ENCODE measurements around the gene PIGQ. TPM values are rescaled to one million over a fixed set of nuclear protein-coding genes. Genes with fewer than 3 reads are reported as not detected.

The PIGQ gene
- total RNA-seq, 2 donors from 2014 or later, result 25.6 to 32.4 TPM

Other genes with a start within 250 kb of the PIGQ start
- 10 to 100 TPM; 38.9 to 42.5 TPM for gene AXIN1, start 217.2 kb upstream of the PIGQ start, total RNA-seq
- gene MRPL28, start 199.4 kb upstream of the PIGQ start, total RNA-seq, result 10 to 100 TPM; 25.2 to 25.9 TPM
- gene PGAP6, start 188.0 kb upstream of the PIGQ start, total RNA-seq, result 100 to 1,000 TPM in 1 of 2 donors, 10 to 100 TPM in 1; 39.7 to 106 TPM
- 10 to 100 TPM; 31.9 to 39.8 TPM for gene NME4, start 172.8 kb upstream of the PIGQ start, total RNA-seq
- 1 to 10 TPM; 7.5 to 9.0 TPM for gene DECR2, start 168.1 kb upstream of the PIGQ start, total RNA-seq
- gene RAB11FIP3, start 144.3 kb upstream of the PIGQ start, total RNA-seq, result 10 to 100 TPM; 39.9 to 45.1 TPM
- 10 to 100 TPM; 63.9 to 71.0 TPM for gene CAPN15, start 42.3 kb upstream of the PIGQ start, total RNA-seq
- not detected for gene PRR35, start 9.6 kb upstream of the PIGQ start, total RNA-seq
- gene NHLRC4, start 3.0 kb upstream of the PIGQ start, total RNA-seq, result 1 to 10 TPM in 1 of 2 donors, under 1 TPM in 1; 0.86 to 1.4 TPM
- 10 to 100 TPM; 10.6 to 11.6 TPM for gene RAB40C, start 20.1 kb downstream of the PIGQ start, total RNA-seq
- under 1 TPM; 0.10 to 0.18 TPM for gene WFIKKN1, start 61.0 kb downstream of the PIGQ start, total RNA-seq
- gene METTL26, start 66.3 kb downstream of the PIGQ start, total RNA-seq, result 10 to 100 TPM; 39.2 to 40.4 TPM
- 10 to 100 TPM; 15.7 to 17.1 TPM for gene MCRIP2, start 71.9 kb downstream of the PIGQ start, total RNA-seq
- gene WDR90, start 79.4 kb downstream of the PIGQ start, total RNA-seq, result 10 to 100 TPM; 11.1 to 15.3 TPM
- gene RHOT2, start 98.2 kb downstream of the PIGQ start, total RNA-seq, result 100 to 1,000 TPM; 190 to 203 TPM
- gene RHBDL1, start 105.7 kb downstream of the PIGQ start, total RNA-seq, result 1 to 10 TPM; 5.7 to 5.9 TPM
- gene STUB1, start 110.4 kb downstream of the PIGQ start, total RNA-seq, result 10 to 100 TPM; 65.5 to 67.4 TPM
- gene JMJD8, start 114.4 kb downstream of the PIGQ start, total RNA-seq, result 10 to 100 TPM; 28.0 to 36.1 TPM
- gene WDR24, start 120.4 kb downstream of the PIGQ start, total RNA-seq, result 10 to 100 TPM in 1 of 2 donors, 1 to 10 TPM in 1; 9.0 to 11.7 TPM
- 10 to 100 TPM; 29.0 to 35.3 TPM for gene FBXL16, start 135.8 kb downstream of the PIGQ start, total RNA-seq
- 1 to 10 TPM; 3.8 to 4.3 TPM for gene METRN, start 145.2 kb downstream of the PIGQ start, total RNA-seq
- 10 to 100 TPM; 10.3 to 11.8 TPM for gene ANTKMT, start 151.2 kb downstream of the PIGQ start, total RNA-seq
- gene CCDC78, start 156.5 kb downstream of the PIGQ start, total RNA-seq, result 1 to 10 TPM; 3.4 to 3.7 TPM
- gene HAGHL, start 157.1 kb downstream of the PIGQ start, total RNA-seq, result 10 to 100 TPM in 1 of 2 donors, 1 to 10 TPM in 1; 9.8 to 12.5 TPM
- 10 to 100 TPM; 33.7 to 33.8 TPM for gene CIAO3, start 171.0 kb downstream of the PIGQ start, total RNA-seq
- not detected for gene MSLN, start 190.8 kb downstream of the PIGQ start, total RNA-seq
- 10 to 100 TPM; 14.9 to 17.1 TPM for gene RPUSD1, start 218.4 kb downstream of the PIGQ start, total RNA-seq
- gene CHTF18, start 218.7 kb downstream of the PIGQ start, total RNA-seq, result 10 to 100 TPM; 21.1 to 22.4 TPM
- not detected for gene GNG13, start 230.8 kb downstream of the PIGQ start, total RNA-seq

Data from T-helper 17 cell (primary cell).